Measurements from ENCODE around the gene PSORS1C2.
"Not testable (repeated sequence)": the region's sequence is repeated elsewhere in the genome, so short reads cannot be mapped to it uniquely, and the experiment has no call there.

PSORS1C2 gene

GRCh38 chr6:31171931-31172905 is 33.4 kb upstream of the PSORS1C2 start:
- no peaks in the 10 kb centered on the region for H3K4me1 ChIP-seq
- H3K9me3 ChIP-seq: no peaks in the 10 kb centered on the region
- H3K27me3 ChIP-seq: no peaks in the 10 kb centered on the region
- H3K36me3 ChIP-seq: no peaks in the 10 kb centered on the region
- TF ChIP-seq CTCF (IDR thresholded peaks at IDR 0.05; ENCODE audit: low read depth, low read length): no peak
- DNase-seq: no peak
- no peak overlapping the region for H3K4me3 ChIP-seq (ENCODE audit: low read depth, low read length)

DNA sequence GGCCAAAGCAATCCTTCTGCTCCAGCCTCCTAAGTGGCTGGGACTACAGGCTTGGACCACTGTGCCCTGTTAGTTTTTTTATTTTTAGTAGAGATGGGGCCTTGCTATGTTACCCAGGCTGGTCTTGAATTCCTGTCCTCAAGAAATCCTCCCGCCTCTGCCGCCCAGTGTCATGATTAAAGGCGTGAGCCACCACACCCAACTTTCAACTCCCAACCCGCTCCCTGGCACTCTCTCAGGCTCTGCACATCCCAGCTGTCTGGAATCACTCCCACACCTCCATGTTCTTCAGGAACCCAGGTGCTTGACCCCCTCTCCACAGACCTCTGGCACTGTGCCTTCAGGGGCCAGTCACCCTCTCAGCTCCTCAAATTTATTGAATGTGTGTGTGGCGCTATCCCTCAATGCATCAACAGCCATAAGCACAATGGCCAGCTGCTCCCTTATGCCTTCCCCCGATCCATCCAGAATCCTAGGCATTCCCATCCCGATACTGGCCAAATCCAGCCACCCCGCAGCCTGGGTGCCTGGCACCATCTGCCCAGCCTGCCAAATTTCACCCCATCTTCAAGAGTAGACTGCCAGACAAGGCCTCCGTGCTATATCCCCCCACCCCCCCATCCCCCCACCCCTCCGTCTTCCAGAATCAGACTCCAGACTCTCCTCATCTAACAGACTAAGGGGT is 32.3 kb upstream of the PSORS1C2 start:
- Histone ChIP-seq H3K9me3 (no peaks in the 10 kb centered on the region), H3K36me3 (no peaks in the 10 kb centered on the region), H3K27me3 (no peaks in the 10 kb centered on the region), H3K4me1 (no peaks in the 10 kb centered on the region), H3K4me3 (ENCODE audit: low read depth, low read length) (no peak overlapping the region)
- no peak for TF ChIP-seq CTCF (IDR thresholded peaks at IDR 0.05; ENCODE audit: low read depth, low read length)
- no peak for DNase-seq

DNA sequence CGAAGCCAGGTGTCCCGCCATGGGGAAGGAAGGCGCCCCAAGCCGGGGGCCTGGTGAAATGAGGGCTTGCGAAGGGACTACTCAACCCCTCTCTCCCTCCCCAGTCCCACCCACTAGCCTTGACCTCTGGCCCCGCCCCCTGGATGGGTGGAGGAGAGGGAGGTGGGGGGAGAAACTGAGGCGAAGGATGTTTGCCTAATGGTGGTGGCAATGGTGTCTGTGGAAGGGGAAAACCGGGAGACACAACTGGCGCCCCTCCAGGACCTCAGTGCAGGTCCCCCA is 31.7 kb upstream of the PSORS1C2 start, which contains the start of gene POU5F1:
Gene POU5F1, minus strand, starts transcription at position 83 of the 282 bp plus-strand sequence. Its CDS starts 62 bp downstream, at position 21.
- DNase-seq: no peak
- H3K9me3 ChIP-seq: no peaks in the 10 kb centered on the region
- TF ChIP-seq CTCF (IDR thresholded peaks at IDR 0.05; ENCODE audit: low read depth, low read length): no peak
- H3K4me1 ChIP-seq: no peaks in the 10 kb centered on the region
- no peak within 1 kb of the TSS for H3K4me3 ChIP-seq (ENCODE audit: low read depth, low read length)
- H3K27me3 ChIP-seq: no peaks in the 10 kb centered on the region
- H3K36me3 ChIP-seq: no peaks in the 10 kb centered on the region

GRCh38 chr6:31169858-31170599 is 31.2 kb upstream of the PSORS1C2 start:
- not testable (repeated sequence) for H3K4me3 ChIP-seq (ENCODE audit: low read depth, low read length); H3K27me3 ChIP-seq; H3K4me1 ChIP-seq; H3K36me3 ChIP-seq; H3K9me3 ChIP-seq; DNase-seq

- DNase-seq: no peak
- Histone ChIP-seq H3K4me3 (ENCODE audit: low read depth, low read length) (no peak overlapping the region), H3K27me3 (no peaks in the 10 kb centered on the region), H3K36me3 (no peaks in the 10 kb centered on the region), H3K4me1 (no peaks in the 10 kb centered on the region), H3K9me3 (no peaks in the 10 kb centered on the region)
- TF ChIP-seq CTCF (IDR thresholded peaks at IDR 0.05; ENCODE audit: low read depth, low read length): no peak
Observed at GRCh38 chr6:31169123-31169857, 30.4 kb upstream of the PSORS1C2 start.

GRCh38 chr6:31168606-31169005 is 29.7 kb upstream of the PSORS1C2 start:
- Histone ChIP-seq H3K27me3 (no peaks in the 10 kb centered on the region), H3K4me3 (ENCODE audit: low read depth, low read length) (no peak overlapping the region), H3K36me3 (no peaks in the 10 kb centered on the region), H3K9me3 (no peaks in the 10 kb centered on the region), H3K4me1 (no peaks in the 10 kb centered on the region)
- DNase-seq: no peak
- TF ChIP-seq CTCF (IDR thresholded peaks at IDR 0.05; ENCODE audit: low read depth, low read length): no peak

Measured in BE2C (cell line).